Stimulated activated CD4-positive, alpha-beta T cell treated with anti-CD3 and anti-CD28 coated beads, Interleukin-4, amount 100 ng/mL, for 4 hours (primary cell): ENCODE data around the gene CD300H.

ENCODE experiments used
- DNase-seq, 2 experiments: peaks; one replicate each; pipeline ENCODE4 v3.0.0-alpha.2; 2020

The CD300H gene

DNA sequence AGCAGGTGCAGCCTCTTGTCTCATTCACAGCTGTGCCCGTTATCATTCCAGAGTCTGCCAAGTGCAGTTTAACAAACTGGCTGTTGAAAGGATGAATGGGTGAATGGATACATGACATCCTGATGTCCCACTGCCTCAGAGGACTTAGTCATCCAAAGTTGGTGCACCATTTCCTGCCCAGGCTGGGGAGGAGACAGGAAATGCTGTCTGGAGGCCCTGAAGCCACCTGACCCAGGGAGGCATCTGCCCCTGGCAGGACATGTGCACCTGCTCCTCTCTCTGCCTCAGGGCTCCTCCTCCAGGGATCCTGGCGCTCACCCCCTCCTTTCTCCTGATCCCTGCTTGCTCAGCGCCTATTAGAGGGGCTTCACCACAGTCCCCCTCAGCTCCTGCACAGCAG is 19.6 kb downstream of the CD300H start:
- DNase-seq: no peak

DNA sequence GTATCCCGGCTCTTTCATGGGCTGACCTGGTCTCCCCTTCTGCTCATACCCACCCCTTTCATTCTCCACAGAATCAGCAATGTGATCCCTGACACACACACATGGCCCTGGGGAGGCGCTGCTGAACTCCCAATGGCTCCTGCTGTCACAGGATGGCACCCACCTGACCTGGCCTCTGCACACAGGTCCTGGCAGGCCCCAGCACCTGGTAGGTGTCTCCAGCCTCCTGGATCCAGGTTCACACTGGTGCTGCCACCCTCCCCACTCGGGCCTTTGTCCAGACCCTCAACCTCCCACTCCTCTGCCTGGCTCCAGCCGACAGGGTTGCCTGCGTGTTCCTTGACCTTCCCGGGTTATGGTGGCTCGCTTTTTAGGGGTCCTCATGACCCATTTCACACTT is 20.0 kb downstream of the CD300H start:
- no peak for DNase-seq

DNA sequence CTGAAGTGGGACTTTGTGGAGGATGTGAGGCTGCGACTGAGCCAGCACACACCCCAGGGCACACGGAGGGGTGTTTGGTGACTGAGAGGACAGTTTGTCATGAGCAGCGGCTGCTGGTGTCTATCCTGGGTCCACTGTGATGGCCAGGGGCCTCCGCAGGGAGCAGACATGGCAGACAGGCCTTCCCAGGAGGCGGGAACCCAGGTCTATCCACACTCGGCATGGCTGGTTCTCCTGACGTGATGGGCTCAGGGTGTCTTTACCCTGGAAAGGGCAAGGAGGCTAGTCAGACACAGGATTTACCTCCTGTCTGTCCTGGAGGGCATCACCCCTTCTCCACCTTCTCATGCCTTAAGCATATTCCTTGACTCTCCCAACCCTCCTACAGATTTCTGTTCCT is 20.7 kb downstream of the CD300H start:
- no peak for DNase-seq

DNA sequence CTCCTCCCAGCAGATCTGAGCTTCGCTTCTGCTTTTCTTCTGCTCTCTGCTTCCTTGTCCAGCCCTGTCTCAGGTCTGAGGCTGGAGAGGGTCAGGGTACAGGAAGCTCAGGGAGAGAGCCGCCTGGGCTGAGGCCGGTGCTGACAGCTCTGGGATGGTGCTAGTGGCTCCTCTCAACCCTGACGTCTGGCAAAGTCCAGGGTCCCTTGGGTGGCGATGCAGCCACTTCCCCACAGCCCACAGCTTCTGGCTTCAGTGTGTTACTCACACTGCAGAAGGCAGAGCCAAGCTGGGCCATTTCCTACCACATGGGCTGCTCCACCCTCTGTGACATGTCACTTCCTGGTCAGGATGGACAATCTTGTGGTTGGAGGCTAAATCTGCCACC is 21.5 kb downstream of the CD300H start, which contains the start of gene CD300C:
CD300C (minus strand) TSS at position 273 of the 388 bp plus-strand sequence. CDS start 333 bp downstream, outside the sequence.
- DNase-seq: no peak

GRCh38 chr17:74544991-74545842 is 22.1 kb downstream of the CD300H start:
- no peak for DNase-seq

DNA sequence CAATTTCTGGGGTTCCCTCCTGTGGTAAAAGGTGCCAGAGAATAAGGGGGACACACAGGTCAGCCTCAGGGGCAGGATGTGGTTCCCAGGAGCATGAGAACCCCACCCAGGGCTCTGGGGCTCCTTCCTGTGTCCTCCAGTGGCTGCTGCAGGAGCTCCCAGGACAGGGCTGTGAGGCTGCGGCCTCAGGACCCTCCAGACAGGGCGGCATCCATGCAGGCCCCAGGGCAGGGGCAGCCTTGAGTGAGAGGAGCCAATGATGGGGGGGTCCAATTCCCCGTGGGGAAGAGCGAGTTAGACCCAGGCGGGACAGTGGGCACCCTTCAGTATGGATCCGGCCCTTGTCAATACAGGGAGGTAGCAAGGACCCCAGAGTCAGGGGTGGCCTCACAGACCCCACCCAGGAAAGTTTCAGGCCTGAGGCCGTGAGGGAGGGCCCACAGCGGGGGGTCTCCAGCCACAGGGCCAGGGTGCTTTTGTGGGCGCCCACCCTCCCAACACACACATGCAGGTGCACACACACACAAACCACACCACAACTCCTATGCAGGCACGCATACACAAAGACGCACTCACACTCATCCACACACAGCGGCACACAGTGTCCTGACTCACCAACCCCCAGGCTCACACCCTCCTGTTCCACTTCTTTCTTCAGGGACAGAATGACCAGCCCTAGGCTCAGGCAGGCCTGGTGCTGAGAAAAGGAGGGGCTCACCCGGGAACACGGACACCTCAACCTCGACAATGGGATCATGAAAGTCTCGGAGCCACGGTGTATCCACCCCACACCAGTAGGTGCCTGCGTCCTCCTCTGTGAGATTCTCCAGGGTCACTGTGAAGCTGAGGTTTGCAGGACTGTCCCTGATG is 23.2 kb downstream of the CD300H start:
- no peak for DNase-seq

DNA sequence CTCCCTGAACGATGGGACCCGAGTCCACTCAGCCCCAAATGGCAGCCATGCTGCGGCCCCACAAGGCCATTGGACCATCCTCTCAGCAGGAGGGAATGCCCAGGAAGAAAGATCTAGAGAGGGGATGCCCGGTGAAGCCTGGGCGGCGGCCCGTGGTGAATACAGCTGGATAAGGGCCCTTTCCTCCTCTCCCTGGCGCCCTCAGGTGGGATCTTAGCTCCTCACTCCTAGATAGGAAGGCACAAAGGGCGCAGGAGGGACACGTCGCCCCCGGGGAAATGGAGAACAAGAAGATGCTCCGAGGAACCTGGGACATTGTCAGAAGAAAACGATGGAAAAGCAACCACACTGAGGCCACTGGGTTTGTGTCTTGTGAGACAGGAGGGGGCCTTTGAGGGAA is 23.9 kb downstream of the CD300H start:
- no peak for DNase-seq

- DNase-seq: no peak
Observed at GRCh38 chr17:74542727-74543383, 24.5 kb downstream of the CD300H start.

DNA sequence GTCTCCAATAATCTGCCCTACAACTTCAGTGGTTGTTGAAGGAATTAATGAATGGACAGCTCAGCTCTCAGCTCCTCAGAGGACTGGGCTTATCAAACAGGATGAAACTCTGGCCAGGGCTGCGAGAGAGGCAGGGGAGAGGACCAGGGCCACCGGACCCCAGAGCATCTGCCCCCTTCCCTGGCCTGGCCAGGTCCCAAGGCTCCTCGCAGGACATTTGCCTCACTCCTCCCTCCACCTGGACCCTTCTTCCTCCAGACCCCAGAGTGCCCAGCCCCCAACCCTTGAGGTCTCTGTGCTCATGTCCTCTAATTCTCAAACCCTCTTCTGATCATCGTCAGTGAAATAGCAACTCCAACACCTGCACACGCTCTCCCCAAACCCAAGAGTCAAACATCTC is 25.1 kb downstream of the CD300H start:
- no peak for DNase-seq

DNA sequence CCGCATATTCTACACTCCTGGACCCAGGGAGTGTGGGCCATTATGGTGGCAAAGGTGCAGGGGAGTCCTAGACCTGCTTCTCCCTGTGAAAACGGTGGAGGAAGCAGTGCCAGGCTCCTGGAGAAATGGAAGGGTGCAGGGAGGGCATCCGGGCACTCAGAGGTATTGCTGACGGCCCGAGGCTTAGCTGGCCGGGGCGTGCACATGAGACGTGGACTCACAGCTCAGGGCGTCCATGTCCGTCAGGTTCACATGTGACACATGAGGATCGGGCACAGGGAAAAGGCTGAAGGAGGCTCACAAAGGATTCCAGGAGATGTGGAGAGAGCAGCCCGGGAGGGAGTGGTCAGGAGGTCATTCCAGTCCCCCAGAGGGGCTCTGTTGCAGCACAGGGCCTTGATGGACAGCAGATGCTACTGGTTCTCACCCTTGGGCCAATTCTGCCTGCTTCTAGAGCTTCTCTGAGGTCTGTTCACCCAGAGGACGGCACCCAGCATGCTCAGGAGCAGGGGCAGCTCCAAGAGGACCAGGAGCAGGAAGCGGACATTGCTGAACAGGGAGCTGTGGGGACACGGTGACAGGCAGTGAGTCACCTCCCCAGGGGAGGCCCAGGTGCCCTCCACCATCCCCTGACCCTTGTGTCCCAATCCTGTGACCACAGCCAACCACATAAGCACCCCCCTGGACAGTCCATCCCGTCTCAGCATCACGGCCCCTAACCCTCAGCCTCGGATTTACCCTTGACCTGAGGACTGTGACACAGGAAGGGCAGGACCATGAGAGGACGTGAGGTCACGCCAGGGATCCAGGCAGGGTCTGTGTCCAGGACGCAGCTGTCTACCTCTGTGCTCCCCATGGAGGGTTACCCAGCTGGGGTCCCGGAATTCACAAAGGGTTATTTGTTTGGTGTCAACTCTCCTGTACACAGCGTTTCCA is 25.9 kb downstream of the CD300H start:
- no peak for DNase-seq

DNA sequence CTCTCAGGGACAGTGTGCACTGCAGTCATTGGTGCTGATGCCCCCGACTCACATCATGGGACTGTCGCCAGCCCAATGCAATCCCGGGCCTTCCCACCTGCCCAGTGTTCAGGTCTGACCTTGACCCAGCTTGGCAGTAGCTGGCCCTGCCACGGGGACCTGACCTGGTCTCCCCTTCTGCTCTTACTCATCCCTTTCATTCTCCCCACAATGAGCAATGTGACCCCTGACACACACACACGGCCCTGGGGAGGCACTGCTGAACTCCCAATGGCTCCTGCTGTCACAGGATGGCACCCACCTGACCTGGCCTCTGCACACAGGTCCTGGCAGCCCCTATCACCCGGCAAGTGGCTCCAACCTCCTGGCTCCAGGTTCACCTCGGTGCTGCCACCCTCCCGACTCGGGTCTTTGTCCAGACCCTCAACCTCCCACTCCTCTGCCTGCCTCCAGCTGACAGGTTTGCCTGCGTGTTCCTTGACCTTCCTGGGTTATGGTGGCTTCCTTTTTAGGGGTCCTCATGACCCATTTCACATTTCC is 28.0 kb downstream of the CD300H start:
- DNase-seq: no peak

DNA sequence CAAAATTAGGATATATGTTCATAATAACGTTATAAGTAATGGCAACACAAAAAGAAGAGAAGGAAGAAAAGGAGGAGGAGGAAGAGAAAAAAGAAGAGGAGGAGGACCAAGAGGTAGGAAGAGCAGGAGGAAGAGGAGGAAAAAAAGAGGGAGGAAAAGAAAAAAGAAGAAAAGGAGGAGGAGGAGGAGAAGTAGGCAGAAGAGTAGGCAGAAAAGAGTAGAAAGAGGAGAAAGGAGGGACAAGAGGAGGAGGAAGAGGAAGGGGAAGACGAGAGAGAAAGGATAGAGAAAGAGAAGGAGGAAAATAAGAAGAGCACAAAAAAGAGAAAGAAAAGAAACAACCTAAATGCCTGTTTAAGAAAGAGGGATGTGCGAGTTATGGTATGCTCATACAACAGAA is 30.4 kb downstream of the CD300H start:
- no peak for DNase-seq

DNA sequence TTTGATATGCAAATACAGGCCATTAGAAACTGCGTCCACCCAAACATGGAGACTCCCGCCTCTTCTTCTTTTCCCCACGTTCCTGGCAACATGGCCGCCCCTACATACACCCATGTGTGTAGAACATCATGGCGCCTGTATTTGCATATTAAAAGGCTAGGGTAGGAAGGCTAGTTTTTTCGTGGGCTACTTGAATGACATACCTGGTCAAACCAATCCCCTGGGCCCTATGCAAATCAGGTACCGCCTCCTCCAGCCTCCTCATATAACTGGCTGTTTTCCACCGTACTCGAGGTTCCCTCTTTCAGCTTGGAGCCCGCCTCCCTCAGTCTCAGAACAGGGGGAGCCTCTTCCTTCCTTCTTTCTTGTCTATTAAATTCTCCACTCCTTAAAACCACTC is 35.2 kb downstream of the CD300H start:
- no peak for DNase-seq

GRCh38 chr17:74531231-74531761 is 36.0 kb downstream of the CD300H start, which contains the start of gene CD300LB:
CD300LB (minus strand) TSS chr17:74531475; CDS start chr17:74531350, 125 bp downstream.
- DNase-seq: no peak

DNA sequence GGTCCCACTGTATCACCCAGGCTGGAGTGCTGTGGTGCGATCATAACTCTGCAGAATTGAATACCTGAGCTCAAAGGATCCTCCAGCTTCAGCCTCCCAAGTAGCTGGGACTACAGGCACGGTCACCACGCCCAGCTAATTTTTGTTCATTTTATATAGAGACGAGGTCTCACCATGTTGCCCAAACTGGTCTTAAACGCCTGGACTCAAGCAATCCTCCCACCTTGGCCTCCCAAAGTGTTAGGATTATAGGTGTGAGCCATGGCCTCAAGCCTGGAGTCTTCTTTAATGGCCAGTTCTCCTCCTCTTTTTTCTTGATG is 36.5 kb downstream of the CD300H start:
- DNase-seq: no peak

- DNase-seq: no peak
Observed at GRCh38 chr17:74529243-74529642, 38.1 kb downstream of the CD300H start.

GRCh38 chr17:74528491-74529199 is 38.7 kb downstream of the CD300H start:
- no peak for DNase-seq

DNA sequence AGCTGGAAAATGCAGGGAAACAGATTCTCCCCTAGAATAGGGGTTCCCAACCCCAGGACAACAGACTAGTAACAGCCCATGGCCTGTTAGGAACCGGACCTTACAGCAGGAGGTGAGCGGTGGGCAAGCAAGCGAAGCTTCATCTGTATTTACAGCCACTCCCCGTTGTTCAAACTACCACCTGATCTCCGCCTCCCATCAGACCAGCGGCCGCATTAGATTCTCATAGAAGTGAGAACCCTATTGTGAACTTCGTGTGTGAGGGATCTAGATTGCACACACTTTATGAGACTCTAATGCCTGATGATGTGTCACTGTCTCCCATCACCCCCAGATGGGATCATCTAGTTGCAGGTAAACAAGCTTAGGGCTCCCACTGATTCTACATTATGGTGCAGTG is 39.6 kb downstream of the CD300H start:
- DNase-seq: no peak

DNA sequence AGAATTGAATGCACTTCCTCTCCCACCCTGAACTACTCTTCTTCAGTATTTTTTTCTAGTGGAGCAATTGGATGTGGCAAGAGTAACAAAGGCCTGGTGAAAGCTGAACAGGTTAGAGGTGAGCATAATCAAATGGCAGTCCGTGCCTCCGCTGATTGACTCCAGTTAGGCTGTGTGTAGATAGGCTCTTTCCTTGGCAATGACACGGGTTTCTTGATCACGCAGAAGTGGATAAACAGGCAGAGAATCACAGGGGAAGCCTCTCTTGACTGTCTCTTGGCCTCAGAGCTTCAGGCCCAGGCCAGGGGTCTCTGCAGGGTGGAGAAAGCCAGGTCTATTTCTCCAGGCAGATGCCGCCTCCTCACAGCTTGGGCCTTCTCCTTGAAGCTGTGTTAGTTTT is 40.2 kb downstream of the CD300H start:
- DNase-seq: no peak

- DNase-seq: no peak
Observed at GRCh38 chr17:74526681-74527080, 40.6 kb downstream of the CD300H start.

GRCh38 chr17:74525781-74526288 is 41.5 kb downstream of the CD300H start:
- DNase-seq: no peak
